GM19035 (cell line): ENCODE measurements around the gene VWA7.

Source experiments
- ATAC-seq: cut with Tn5 transposase; IDR thresholded peaks from one replicate; pipeline ENCODE4 v1.9.1; 2021; ENCODE audit not compliant: unreplicated experiment

VWA7 gene

DNA sequence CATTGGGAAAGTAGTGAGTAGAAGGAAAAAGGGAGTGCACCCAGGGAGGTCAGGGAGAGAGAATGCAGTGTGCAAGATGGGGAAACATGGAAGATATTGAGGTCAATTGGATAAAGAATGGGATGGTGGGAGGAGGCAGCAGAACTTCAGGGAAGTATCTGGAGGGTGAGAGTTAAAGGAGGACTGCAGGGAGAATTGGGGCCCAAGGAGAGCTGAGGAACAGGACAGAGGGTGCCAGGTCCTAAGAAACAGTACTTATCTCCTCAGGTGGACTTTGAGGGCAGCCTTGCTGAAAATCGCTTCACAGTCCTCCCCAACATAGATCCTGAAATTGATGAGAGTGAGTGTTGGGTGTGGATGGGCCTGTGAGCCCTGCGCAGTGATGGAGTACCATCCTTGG lies 18.8 kb downstream of the VWA7 start:
- no peak for ATAC-seq

- no peak for ATAC-seq
Measured at GRCh38 chr6:31752739-31753319, 24.3 kb downstream of the VWA7 start.

GRCh38 chr6:31750411-31751022 lies 26.6 kb downstream of the VWA7 start:
- no peak for ATAC-seq

DNA sequence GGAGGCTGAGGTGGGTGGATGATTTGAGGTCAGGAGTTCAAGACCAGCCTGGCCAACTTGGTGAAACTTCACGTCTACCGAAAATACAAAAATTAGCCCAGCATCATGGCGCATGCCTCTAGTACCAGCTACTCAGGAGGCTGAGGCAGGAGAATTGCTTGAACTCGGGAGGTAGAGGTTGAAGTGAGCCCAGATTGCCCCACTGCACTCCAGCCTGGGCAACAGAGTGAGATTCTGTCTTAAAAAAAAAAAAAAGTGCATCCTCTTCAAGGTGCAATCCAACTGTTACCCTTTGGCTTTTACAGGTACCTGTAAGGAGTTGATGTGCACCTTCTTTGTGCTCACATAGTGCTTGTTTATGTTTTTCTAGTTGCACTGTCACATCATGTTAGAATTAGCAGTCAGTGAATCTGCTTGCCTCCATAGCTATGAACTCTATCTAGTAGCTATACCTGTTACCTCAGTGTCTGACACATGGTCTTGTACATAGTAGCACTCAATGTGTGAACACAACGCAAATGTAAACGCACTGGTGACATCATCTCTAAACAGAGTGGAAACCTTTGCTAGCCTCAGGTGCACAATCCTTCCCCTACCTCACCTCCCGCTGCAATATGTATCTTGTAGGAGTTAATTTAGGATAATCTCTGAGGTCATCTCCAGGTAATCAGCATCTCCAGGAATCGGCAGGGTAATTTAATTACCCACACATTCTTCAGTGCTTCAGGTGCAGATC lies 27.7 kb downstream of the VWA7 start:
- no peak for ATAC-seq

- no peak for ATAC-seq
Measured at GRCh38 chr6:31744422-31744821, 32.7 kb downstream of the VWA7 start.

DNA sequence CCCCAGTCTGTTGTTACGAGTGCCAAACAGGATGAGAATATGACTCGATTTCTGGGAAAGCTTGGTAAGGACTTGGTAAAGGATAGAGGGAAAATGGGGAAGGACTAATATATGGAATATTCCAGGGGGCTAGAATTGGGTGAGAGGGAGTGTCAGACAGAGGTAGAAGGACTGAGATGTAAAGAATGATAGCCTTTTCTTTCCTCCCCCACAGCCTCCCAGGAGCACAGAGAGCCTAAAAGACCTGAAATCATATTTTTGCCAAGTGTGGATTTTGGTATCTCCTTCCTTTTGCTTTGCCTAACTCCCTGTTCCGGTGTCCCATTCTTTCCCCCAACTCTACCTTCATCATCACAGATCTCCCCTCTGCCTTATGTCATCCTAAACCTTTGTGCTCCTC lies 34.2 kb downstream of the VWA7 start:
- no peak for ATAC-seq

DNA sequence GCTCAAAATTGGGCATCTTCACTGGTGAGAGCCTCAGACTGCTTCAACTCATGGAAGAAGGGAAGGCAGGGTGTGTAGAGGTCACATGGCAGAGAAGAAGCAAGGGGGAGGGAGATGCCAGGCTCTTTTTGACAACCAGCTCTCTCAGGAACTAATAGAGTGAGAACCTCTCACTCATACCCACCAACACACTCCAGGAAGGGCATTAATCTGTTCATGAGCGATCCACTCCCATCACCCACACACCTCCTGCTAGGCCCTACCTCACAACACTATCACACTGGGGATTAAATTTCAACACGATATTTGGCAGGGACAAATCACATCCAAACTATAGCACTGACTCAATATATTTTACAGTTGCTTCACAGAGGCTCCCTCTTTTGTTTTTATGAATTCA lies 35.3 kb downstream of the VWA7 start:
- no peak for ATAC-seq

DNA sequence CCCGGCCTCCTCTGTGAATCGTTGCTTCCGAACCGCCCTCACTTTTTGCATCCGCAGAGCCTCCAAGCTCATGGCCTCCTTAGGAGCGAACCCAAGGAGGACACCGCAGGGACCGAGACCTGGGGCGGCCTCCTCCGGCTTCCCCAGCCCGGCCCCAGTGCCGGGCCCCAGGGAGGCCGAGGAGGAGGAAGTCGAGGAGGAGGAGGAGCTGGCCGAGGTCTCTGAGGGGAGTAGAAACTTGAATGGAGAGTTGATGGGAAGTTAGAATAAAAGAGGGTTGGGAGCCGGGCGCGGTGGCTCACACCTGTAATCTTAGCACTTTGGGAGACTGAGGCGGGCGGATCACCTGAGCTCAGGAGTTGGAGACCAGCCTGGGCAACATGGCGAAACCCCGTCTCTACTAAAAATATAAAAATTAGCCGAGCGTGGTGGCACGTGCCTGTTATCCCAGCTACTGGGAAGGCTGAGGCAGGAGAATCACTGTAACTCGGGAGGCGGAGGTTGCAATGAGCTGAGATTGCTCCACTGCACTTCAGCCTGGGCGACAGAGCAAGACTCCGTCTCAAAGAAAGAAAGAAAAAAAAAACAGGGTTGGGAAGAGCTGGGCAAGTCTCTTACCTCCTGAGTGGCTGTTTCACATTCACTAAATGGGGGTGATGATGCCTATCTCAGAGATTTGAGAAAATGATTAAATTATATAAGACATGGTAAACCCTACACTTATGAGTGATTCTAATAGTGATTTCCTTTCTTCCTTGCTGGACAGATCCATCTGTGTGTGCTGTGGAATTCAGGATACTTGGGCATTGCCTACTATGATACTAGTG lies 36.5 kb downstream of the VWA7 start:
- no peak for ATAC-seq

GRCh38 chr6:31739639-31740396 lies 37.3 kb downstream of the VWA7 start, which contains the start of gene MSH5:
MSH5 (plus strand) TSS chr6:31740005; CDS start chr6:31740467, 462 bp downstream.
- peak; percentile 74 for ATAC-seq

- ATAC-seq: no peak
Measured at GRCh38 chr6:31737991-31738979, 38.8 kb downstream of the VWA7 start.

- ATAC-seq: no peak
Measured at GRCh38 chr6:31737315-31737990, 39.7 kb downstream of the VWA7 start.

DNA sequence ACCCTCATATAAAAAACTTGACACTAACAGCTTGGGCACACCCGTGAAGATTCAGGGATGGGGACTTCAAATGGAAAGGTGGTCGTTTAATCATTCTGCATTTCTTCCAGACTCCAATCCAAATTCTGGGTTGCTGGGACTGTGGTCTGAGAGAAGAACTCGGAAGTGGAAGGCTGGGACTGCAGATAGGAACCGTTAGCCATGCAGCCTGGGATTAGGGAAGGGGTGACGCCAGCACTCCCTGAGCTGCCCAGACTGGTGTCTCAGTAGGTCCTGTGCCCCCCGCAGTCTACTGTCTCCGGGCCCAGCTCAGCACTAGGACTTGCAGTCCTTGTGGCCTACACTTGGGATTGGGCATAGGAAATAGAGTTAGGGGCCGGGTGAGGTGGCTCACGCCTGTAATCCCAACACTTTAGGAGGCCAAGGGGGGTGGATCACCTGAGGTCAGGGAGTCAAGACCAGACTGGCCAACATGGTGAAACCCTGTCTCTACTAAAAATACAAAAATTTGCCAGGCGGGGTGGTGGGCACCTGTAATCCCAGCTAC lies 40.3 kb downstream of the VWA7 start:
- ATAC-seq: no peak

GRCh38 chr6:31736021-31736767 lies 40.9 kb downstream of the VWA7 start, which contains the start of gene CLIC1:
CLIC1 (minus strand) TSS chr6:31736530; CDS start chr6:31736300, 230 bp downstream.
- peak; percentile 30 for ATAC-seq

- ATAC-seq: no peak
Measured at GRCh38 chr6:31734821-31735406, 42.2 kb downstream of the VWA7 start.

GRCh38 chr6:31734247-31734820 lies 42.8 kb downstream of the VWA7 start:
- no peak for ATAC-seq

DNA sequence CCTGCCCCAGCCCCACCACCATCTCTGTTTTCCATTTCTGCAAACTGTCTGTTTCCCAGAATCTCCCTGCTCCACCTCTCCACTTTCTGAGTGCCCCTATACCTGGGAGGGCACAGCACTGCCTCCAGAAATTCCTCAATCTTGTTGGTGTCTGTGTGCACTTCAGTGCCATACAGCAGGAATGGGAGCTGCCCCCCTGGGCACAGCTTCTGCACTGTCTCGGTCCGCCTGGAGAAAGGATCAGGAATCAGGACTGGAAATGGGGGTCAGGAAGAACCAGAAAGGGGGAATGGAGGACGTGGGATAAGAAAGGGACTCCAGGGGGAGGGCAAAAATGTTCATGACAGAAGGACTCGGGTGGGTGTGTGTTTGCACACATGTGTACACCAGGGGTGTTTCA lies 43.4 kb downstream of the VWA7 start:
- no peak for ATAC-seq

- ATAC-seq: no peak
Measured at GRCh38 chr6:31732029-31732428, 45.1 kb downstream of the VWA7 start.
